H9 (cell line): Measurements from ENCODE around the gene RETSAT. TPM values are rescaled to one million over a fixed set of nuclear protein-coding genes. Genes with fewer than 3 reads are reported as not detected.
A peak's percentile ranks its signal among the peaks of the same experiment; 100 is the strongest.

Experiments used
- DNase-seq: peaks from one replicate; pipeline ENCODE4 v3.0.0-alpha.2; 2017
- H2AFZ ChIP-seq: one replicate; pipeline ENCODE4 v1.6.1; 2013; ENCODE audit warnings: mild to moderate bottlenecking, low read length, control low read depth, moderate library complexity
- H2AK5ac ChIP-seq: 2 replicates; pipeline ENCODE4 v1.6.1; 2013; ENCODE audit warnings: low read length, control low read depth, mixed read lengths; ENCODE audit not compliant: insufficient read length
- H2BK120ac ChIP-seq: one replicate; pipeline ENCODE4 v1.6.1; 2013; ENCODE audit warnings: low read depth, mild to moderate bottlenecking, low read length, control low read depth, inconsistent platforms; ENCODE audit not compliant: poor library complexity, severe bottlenecking
- H2BK12ac ChIP-seq: 2 replicates; pipeline ENCODE4 v1.6.1; 2013; ENCODE audit warnings: low read length, control low read depth, mixed read lengths, low read depth; ENCODE audit not compliant: insufficient read length
- H2BK15ac ChIP-seq: 2 replicates; pipeline ENCODE4 v1.6.1; 2013; ENCODE audit warnings: low read depth, low read length, control low read depth
- H2BK20ac ChIP-seq: one replicate; pipeline ENCODE4 v1.6.1; 2013; ENCODE audit warnings: low read depth, mild to moderate bottlenecking, low read length, control low read depth, inconsistent platforms; ENCODE audit not compliant: poor library complexity, severe bottlenecking
- H2BK5ac ChIP-seq: 2 replicates; pipeline ENCODE4 v1.6.1; 2013; ENCODE audit warnings: low read length, control low read depth, mixed read lengths; ENCODE audit not compliant: insufficient read length
- H3K14ac ChIP-seq: 2 replicates; pipeline ENCODE4 v1.6.1; 2013; ENCODE audit warnings: low read length, control low read depth; ENCODE audit not compliant: insufficient read depth
- H3K18ac ChIP-seq: 2 replicates; pipeline ENCODE4 v1.6.1; 2013; ENCODE audit warnings: low read depth, mild to moderate bottlenecking, mixed read lengths, low read length, control low read depth; ENCODE audit not compliant: insufficient read length
- H3K23ac ChIP-seq: 2 replicates; pipeline ENCODE4 v1.6.1; 2013; ENCODE audit warnings: low read length, control low read depth, mixed read lengths, low read depth; ENCODE audit not compliant: insufficient read length
- H3K23me2 ChIP-seq: 2 replicates; pipeline ENCODE4 v1.6.1; 2013; ENCODE audit warnings: low read depth, mild to moderate bottlenecking, mixed read lengths, low read length, control low read depth; ENCODE audit not compliant: insufficient read length, poor library complexity, severe bottlenecking
- H3K27ac ChIP-seq: 2 replicates; pipeline ENCODE4 v1.5.1; 2013; ENCODE audit warnings: low read length, control low read depth, mixed read lengths, low read depth; ENCODE audit not compliant: insufficient read length
- H3K27me3 ChIP-seq: 2 replicates; pipeline ENCODE4 v1.6.1; 2013; ENCODE audit warnings: low read length, control low read depth, inconsistent platforms; ENCODE audit not compliant: insufficient read depth
- H3K4ac ChIP-seq: 2 replicates; pipeline ENCODE4 v1.6.1; 2013; ENCODE audit warnings: low read depth, mild to moderate bottlenecking, control low read depth, inconsistent platforms, low read length, moderate library complexity
- H3K4me1 ChIP-seq: 2 replicates; pipeline ENCODE4 v1.6.1; 2013; ENCODE audit warnings: low read length, control low read depth, inconsistent platforms; ENCODE audit not compliant: insufficient read depth
- H3K4me2 ChIP-seq: 2 replicates; pipeline ENCODE4 v1.6.1; 2013; ENCODE audit warnings: low read length, control low read depth, mixed read lengths; ENCODE audit not compliant: insufficient read length, insufficient read depth
- H3K56ac ChIP-seq: 2 replicates; pipeline ENCODE4 v1.6.1; 2013; ENCODE audit warnings: low read depth, mild to moderate bottlenecking, mixed read lengths, low read length, control low read depth; ENCODE audit not compliant: insufficient read length
- H3K79me1 ChIP-seq: 2 replicates; pipeline ENCODE4 v1.6.1; 2013; ENCODE audit warnings: low read depth, mild to moderate bottlenecking, moderate library complexity, low read length, control low read depth, inconsistent platforms; ENCODE audit not compliant: insufficient read depth, poor library complexity, severe bottlenecking
- H3K79me2 ChIP-seq: 2 replicates; pipeline ENCODE4 v1.6.1; 2013; ENCODE audit warnings: low read length, control low read depth, inconsistent platforms; ENCODE audit not compliant: insufficient read depth
- H3K9ac ChIP-seq: 2 replicates; pipeline ENCODE4 v1.6.1; 2013; ENCODE audit warnings: low read length, control low read depth, mixed read lengths; ENCODE audit not compliant: insufficient read length; ENCODE audit errors: extremely low read depth
- H3K9me3 ChIP-seq: one replicate; pipeline ENCODE4 v1.6.1; 2013; ENCODE audit warnings: low read depth, low read length, inconsistent platforms; ENCODE audit not compliant: control insufficient read depth
- H3T11ph ChIP-seq: one replicate; pipeline ENCODE4 v1.6.1; 2013; ENCODE audit warnings: mild to moderate bottlenecking, low read length, control low read depth, inconsistent platforms
- H4K20me1 ChIP-seq: one replicate; pipeline ENCODE4 v1.6.1; 2013; ENCODE audit not compliant: control insufficient read depth, insufficient read length, insufficient read depth
- H4K5ac ChIP-seq: 2 replicates; pipeline ENCODE4 v1.6.1; 2013; ENCODE audit warnings: low read depth, mild to moderate bottlenecking, mixed read lengths, low read length, control low read depth; ENCODE audit not compliant: insufficient read length
- H4K8ac ChIP-seq: replicated peaks from 2 replicates; pipeline ENCODE4 v1.6.1; 2013; ENCODE audit warnings: low read length, control low read depth, mixed read lengths, low read depth; ENCODE audit not compliant: insufficient read length
- H4K91ac ChIP-seq: 2 replicates; pipeline ENCODE4 v1.6.1; 2013; ENCODE audit warnings: low read depth, mild to moderate bottlenecking, moderate library complexity, mixed read lengths, low read length, control low read depth; ENCODE audit not compliant: insufficient read length
- H3K27ac Mint-ChIP-seq, 3 experiments: 2 replicates in 2 of 3; 3 replicates in 1 of 3; pipeline ENCODE4 v1.8.0; 2020 to 2021; ENCODE audit warnings: mixed read lengths in 3 of 3, mild to moderate bottlenecking in 1 of 3, moderate library complexity in 1 of 3
- H3K27me3 Mint-ChIP-seq: 2 replicates; pipeline ENCODE4 v1.8.0; 2021; ENCODE audit warnings: low read depth, mild to moderate bottlenecking, moderate library complexity, mixed read lengths
- H3K36me3 Mint-ChIP-seq, 3 experiments: 2 replicates in 2 of 3; 3 replicates in 1 of 3; pipeline ENCODE4 v1.8.0; 2020 to 2021; ENCODE audit warnings: low read depth in 3 of 3, mixed read lengths in 3 of 3; ENCODE audit not compliant: insufficient read depth in 1 of 3
- H3K4me1 Mint-ChIP-seq, 2 experiments: 2 replicates each; pipeline ENCODE4 v1.8.0; 2020; ENCODE audit warnings: mixed read lengths in 2 of 2
- H3K4me3 Mint-ChIP-seq, 2 experiments: 2 replicates in 1 of 2; 3 replicates in 1 of 2; pipeline ENCODE4 v1.8.0; 2020 to 2021; ENCODE audit warnings: mild to moderate bottlenecking in 2 of 2, mixed read lengths in 2 of 2, moderate library complexity in 1 of 2
- H3K9me3 Mint-ChIP-seq, 2 experiments: 2 replicates in 1 of 2; 3 replicates in 1 of 2; pipeline ENCODE4 v1.8.0; 2020; ENCODE audit warnings: mild to moderate bottlenecking in 2 of 2, mixed read lengths in 2 of 2, moderate library complexity in 1 of 2
- WGBS: extraction: QIAGEN DNeasy Blood & Tissue Kit; methylation state at CpG from one replicate; pipeline ENCODE4 v1.1.7; 2013; ENCODE audit warnings: missing lambda C conversion rate, low lambda C conversion rate, mixed read lengths; ENCODE audit not compliant: insufficient read length; ENCODE audit errors: extremely low coverage; 5-methylcytosine and 5-hydroxymethylcytosine counted together
- total RNA-seq: library from RNA; stranded (reverse); gene quantifications from 2 replicates; pipeline ENCODE4 v1.2.1, GENCODE V29; 2021
- TF ChIP-seq, protein P1 (sequence below): fragments of 200-600 bp; sonication (generic); conservative IDR thresholded peaks from 3 replicates; pipeline ENCODE4 v1.8.0; 2021; ENCODE audit warnings: antibody characterized with exemption, mild to moderate bottlenecking

Gene RETSAT
- total RNA-seq, 1 experiment from 2014 or later: 16.7 TPM

DNA sequence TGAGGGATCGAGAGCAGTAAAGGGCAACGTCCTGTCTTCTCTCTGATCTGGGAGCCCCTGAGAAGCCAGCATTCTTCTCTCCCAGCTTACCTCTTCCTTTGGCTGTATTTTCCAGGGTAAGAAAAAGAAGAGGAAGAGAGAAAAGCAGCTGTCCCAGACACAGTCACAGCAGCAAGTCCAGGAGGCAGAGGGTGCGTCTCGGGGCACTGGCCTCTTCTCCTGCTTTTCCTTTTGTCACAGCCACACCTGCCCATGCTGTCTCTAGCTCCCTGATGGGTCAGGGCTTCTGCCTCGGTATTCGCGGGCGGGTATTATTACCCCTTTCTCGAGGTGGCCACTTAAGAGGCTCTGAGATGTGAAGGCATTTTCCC is 46.8 kb downstream of the RETSAT start:
- Histone ChIP-seq H4K8ac (no peak overlapping the region), H3K9ac (no peak overlapping the region), H2BK5ac (no peak overlapping the region), H3K23ac (no peak overlapping the region), H4K5ac (no peak overlapping the region), H4K91ac (no peak overlapping the region), H3K79me1 (no peaks in the 10 kb centered on the region), H3K14ac (no peak overlapping the region), H2BK12ac (no peak overlapping the region), H3K27ac (no peak overlapping the region), H2AFZ (no peak overlapping the region), H3K56ac (no peak overlapping the region), H2BK20ac (no peak overlapping the region), H2AK5ac (no peak overlapping the region), H3K9me3 (no peaks in the 10 kb centered on the region), H3K4me2 (no peak overlapping the region), H3K79me2 (no peaks in the 10 kb centered on the region), H2BK15ac (no peak overlapping the region), H2BK120ac (no peak overlapping the region), H4K20me1 (no peaks in the 10 kb centered on the region), H3K4ac (no peak overlapping the region), H3K23me2 (no peaks in the 10 kb centered on the region), H3K4me1 (peaks cover 6% of the 10 kb centered on the region; the same call in 1 of the 2 replicates), H3K27me3 (no peaks in the 10 kb centered on the region), H3K18ac (no peak overlapping the region), H3T11ph (no peak overlapping the region)
- H3K36me3 Mint-ChIP-seq: peaks cover 48 to 77% (median 70%) of the 10 kb centered on the region in 3 experiments
- no peaks in the 10 kb centered on the region for H3K27me3 Mint-ChIP-seq
- no peaks in the 10 kb centered on the region for H3K9me3 Mint-ChIP-seq
- peak overlapping the region in 1 of 3 experiments; percentile 76; a peak in 1 of 7 replicates for H3K27ac Mint-ChIP-seq
- H3K4me3 Mint-ChIP-seq: no peak overlapping the region
- TF ChIP-seq, protein P1, sequence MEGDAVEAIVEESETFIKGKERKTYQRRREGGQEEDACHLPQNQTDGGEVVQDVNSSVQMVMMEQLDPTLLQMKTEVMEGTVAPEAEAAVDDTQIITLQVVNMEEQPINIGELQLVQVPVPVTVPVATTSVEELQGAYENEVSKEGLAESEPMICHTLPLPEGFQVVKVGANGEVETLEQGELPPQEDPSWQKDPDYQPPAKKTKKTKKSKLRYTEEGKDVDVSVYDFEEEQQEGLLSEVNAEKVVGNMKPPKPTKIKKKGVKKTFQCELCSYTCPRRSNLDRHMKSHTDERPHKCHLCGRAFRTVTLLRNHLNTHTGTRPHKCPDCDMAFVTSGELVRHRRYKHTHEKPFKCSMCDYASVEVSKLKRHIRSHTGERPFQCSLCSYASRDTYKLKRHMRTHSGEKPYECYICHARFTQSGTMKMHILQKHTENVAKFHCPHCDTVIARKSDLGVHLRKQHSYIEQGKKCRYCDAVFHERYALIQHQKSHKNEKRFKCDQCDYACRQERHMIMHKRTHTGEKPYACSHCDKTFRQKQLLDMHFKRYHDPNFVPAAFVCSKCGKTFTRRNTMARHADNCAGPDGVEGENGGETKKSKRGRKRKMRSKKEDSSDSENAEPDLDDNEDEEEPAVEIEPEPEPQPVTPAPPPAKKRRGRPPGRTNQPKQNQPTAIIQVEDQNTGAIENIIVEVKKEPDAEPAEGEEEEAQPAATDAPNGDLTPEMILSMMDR: no peak
- no peak for DNase-seq
- WGBS: no CpG with 5 or more reads among the region's 9 CpGs
- H3K4me1 Mint-ChIP-seq: peaks cover 14% of the 10 kb centered on the region in 2 experiments
